Measurements from ENCODE around the gene MMP24OS. TPM values are rescaled to one million over a fixed set of nuclear protein-coding genes. Genes with fewer than 3 reads are reported as not detected.
"Not testable (repeated sequence)": the region's sequence is repeated elsewhere in the genome, so short reads cannot be mapped to it uniquely, and the experiment has no call there.

The MMP24OS gene
- total RNA-seq, 1 donor from 2014 or later = 63.4 TPM

DNA sequence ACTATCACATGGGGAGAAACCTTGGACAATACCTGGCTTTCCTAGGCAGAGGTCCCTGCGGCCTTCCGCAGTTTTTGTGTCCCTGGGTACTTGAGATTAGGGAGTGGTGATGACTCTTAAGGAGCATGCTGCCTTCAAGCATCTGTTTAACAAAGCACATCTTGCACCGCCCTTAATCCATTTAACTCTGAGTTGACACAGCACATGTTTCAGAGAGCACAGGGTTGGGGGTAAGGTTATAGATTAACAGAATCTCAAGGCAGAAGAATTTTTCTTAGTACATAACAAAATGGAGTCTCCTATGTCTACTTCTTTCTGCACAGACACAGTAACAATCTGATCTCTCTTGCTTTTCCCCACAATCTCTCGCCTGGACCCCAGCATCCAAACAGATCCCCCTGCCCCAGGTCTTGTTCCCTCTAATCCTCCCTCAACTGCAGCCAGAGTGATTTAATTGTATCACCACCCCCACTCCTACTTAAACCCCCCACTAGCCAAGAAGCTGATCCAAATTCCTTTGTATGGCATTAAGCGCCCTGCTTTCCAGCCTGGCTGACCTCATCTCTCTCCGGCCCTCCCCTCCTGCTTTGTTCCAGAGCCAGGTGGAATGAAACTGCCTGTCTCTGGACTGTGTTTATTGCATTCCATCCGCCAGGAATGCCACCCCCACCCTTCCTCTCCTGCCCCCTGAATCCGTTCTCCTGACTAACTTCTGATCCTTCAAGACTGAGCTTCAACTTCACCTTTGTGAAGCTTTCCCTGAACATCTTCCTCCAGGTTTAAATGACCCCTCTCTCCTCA, 15.0 kb downstream of the MMP24OS start:
- DNase-seq (ENCODE audit: low spot score); intact Hi-C loops (cut with DNase I): not testable (repeated sequence)

- intact Hi-C loops (cut with DNase I); DNase-seq (ENCODE audit: low spot score): not testable (repeated sequence)
These were observed 15.6 kb downstream of the MMP24OS start for GRCh38 chr20:35262321-35262720.

GRCh38 chr20:35260426-35260825, 17.5 kb downstream of the MMP24OS start:
- no peak for DNase-seq (ENCODE audit: low spot score)
- intact Hi-C loops (cut with DNase I) = no loop called here

GRCh38 chr20:35257175-35257909, 20.6 kb downstream of the MMP24OS start:
- DNase-seq (ENCODE audit: low spot score) = no peak
- intact Hi-C loops (cut with DNase I) = no loop called here

- intact Hi-C loops (cut with DNase I) = no loop called here
- no peak for DNase-seq (ENCODE audit: low spot score)
These were observed 23.4 kb downstream of the MMP24OS start for GRCh38 chr20:35254448-35254999.

GRCh38 chr20:35253010-35253409, 24.9 kb downstream of the MMP24OS start:
- no peak for DNase-seq (ENCODE audit: low spot score)
- intact Hi-C loops (cut with DNase I) = no loop called here

DNA sequence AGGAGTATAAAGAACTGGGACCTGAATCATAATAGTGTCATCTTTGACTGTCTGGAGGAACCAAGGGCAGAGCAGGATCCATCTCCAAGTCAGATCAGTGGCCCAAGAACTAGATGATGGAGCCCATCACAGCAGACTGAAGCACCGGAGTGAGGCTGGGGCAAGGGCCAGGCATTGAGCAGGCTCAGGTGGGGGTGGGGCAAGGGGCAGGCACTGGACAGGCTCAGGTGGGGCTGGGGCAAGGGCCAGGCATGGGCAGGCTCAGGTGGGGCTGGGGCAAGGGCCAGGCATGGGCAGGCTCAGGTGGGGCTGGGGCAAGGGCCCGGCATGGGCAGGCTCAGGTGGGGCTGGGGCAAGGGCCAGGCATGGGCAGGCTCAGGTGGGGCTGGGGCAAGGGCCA, 25.3 kb downstream of the MMP24OS start:
- DNase-seq (ENCODE audit: low spot score); intact Hi-C loops (cut with DNase I): not testable (repeated sequence)

DNA sequence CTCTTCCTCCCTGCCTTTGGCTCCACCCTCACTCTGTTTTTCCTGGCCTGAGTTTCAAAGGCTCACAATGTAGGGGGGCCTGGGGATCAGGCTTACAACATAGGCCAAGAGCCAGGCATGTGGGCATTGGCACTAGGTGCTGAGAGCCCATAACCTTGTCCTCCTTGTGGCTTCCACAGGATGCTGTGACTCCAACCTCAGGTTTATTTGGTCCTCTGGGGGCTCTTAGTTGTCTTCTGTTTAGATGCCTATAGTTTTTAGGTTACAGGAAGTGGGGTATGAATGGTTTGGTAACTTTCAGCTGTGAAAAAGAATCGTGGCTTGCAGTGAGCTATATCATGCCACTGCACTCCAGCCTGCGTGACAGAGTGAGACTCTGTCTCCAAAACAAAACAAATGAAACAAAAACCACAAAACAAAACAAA, 25.9 kb downstream of the MMP24OS start:
- intact Hi-C loops (cut with DNase I) = no loop called here
- no peak for DNase-seq (ENCODE audit: low spot score)

DNA sequence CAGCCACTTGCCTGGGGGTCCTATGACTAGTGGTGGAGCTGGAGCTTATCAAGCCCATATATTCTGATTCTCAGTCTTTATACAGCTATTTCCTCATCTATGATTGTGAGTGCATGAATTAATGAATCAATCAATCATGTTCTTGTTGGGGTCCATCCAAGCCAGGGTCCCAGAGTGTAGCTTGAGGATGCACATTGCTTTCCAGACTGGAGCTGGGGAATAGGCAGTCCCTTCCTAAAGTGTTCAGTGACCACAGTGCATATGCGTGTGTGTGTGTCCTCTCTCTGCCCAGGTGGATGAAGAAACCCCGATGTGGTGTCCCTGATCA, 26.3 kb downstream of the MMP24OS start:
- DNase-seq (ENCODE audit: low spot score) = no peak
- intact Hi-C loops (cut with DNase I) = no loop called here

- intact Hi-C loops (cut with DNase I) = no loop called here
These were observed 29.1 kb downstream of the MMP24OS start for GRCh38 chr20:35248641-35249475.

DNA sequence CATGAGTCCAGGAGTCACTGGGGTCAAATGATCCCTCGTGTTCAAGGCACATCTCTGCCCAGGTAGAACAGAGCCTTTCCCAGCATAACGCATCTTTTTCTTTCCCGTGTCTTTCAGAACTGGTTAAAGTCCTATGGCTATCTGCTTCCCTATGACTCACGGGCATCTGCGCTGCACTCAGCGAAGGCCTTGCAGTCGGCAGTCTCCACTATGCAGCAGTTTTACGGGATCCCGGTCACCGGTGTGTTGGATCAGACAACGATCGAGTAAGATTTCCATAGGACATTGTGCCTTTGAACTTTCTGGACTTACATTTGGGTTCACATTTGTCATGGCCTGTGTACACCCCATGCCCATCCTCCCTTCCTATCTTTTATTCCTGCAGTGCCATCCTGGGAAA, 31.2 kb downstream of the MMP24OS start:
- intact Hi-C loops (cut with DNase I) = no loop called here
- no peak for DNase-seq (ENCODE audit: low spot score)

More at GRCh38 chr20:35248641-35249475, 29.1 kb downstream of the MMP24OS start:
- DNase-seq (ENCODE audit: low spot score) = no peak

GRCh38 chr20:35243986-35244385, 33.9 kb downstream of the MMP24OS start:
- DNase-seq (ENCODE audit: low spot score) = no peak
- intact Hi-C loops (cut with DNase I) = no loop called here

GRCh38 chr20:35243317-35243716, 34.6 kb downstream of the MMP24OS start:
- intact Hi-C loops (cut with DNase I) = no loop called here
- no peak for DNase-seq (ENCODE audit: low spot score)

DNA sequence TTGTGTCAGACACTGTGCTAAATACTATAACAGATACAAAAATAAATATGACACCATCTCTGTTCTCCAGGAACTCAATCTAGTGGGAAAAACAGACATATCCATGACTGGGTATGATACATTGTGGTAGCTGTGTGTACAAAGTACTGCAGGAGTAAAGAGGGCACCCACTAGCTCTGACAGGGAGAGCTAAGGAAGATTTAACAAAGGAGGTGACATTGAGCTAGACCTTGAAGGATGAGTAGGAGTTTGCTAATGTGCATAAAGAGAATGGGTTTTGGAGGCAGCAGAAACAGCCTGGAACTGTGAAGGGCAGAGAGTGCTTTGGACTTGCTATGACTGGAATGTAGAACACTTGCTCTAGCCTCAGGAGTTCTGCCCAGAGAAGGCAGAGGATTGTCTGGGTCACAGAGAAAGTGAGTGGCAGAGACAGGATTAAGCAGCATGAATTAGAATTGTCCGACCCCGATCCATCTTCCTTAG, 37.1 kb downstream of the MMP24OS start:
- DNase-seq (ENCODE audit: low spot score) = no peak
- intact Hi-C loops (cut with DNase I) = no loop called here

DNA sequence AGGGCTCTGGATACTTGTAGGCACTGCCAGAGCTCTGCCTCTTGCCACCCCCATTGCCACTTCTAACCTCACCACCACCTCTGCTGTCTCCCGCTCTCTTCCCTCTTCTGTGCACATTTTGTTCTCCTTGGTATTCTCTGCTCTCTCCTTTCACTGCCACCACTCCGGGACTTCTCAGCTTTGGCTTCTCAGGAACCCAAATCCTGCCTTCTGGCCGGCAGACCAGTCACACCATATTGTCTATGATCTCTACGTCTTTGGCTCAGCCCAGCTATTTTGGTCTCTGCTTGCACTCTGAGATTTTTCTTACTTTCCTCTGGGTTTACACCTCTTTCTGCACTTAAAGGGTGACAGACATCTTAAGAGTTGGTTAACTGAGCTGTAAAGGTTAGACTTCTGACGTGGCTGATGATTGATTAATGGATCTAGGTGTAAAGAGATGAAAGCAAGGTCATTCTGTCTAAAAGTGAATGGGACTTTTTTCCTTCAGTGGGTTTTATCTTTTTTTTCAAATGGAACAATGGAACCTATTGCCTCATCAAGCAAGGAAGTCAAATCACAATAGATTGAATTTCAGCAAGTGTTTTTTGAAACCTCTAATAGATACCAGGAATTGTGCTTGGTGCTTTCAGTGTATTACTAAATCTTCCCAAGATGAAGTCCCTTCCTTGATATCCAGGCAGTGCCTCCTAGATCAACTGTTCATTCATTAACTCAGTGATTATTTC, 37.7 kb downstream of the MMP24OS start:
- intact Hi-C loops (cut with DNase I) = no loop called here
- no peak for DNase-seq (ENCODE audit: low spot score)

DNA sequence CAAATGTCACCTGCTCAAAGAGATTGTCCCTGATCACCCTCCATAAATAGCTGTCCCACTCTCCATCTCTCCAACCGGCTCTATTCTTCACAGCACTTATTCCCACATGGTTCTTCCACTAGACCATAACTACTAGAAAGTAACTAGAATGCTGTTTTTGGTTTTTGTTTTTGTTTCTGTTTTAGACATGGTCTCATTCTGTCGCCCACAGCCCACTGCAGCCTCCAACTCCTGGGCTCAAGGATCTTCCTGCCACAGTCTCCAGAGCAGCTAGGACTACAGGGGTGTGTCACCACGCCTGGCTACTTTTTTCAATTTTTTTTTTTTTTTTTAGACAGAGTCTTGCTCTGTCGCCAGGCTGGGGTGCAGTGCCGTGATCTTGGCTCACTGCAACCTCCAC, 39.2 kb downstream of the MMP24OS start:
- DNase-seq (ENCODE audit: low spot score) = no peak
- intact Hi-C loops (cut with DNase I) = no loop called here

GRCh38 chr20:35238170-35238569, 39.8 kb downstream of the MMP24OS start:
- intact Hi-C loops (cut with DNase I) = no loop called here
- DNase-seq (ENCODE audit: low spot score) = no peak

- intact Hi-C loops (cut with DNase I) = no loop called here
- DNase-seq (ENCODE audit: low spot score) = no peak
These were observed 40.4 kb downstream of the MMP24OS start for GRCh38 chr20:35237486-35237885.

GRCh38 chr20:35235881-35236280, 42.0 kb downstream of the MMP24OS start:
- no peak for DNase-seq (ENCODE audit: low spot score)
- intact Hi-C loops (cut with DNase I) = no loop called here
